MV-4-11 (cell line): ENCODE data around the gene ANXA8.

ENCODE experiments used
- DNase-seq: peaks from one replicate; lab custom pipeline; 2025; lab: John Stamatoyannopoulos, UW

ANXA8 gene

DNA sequence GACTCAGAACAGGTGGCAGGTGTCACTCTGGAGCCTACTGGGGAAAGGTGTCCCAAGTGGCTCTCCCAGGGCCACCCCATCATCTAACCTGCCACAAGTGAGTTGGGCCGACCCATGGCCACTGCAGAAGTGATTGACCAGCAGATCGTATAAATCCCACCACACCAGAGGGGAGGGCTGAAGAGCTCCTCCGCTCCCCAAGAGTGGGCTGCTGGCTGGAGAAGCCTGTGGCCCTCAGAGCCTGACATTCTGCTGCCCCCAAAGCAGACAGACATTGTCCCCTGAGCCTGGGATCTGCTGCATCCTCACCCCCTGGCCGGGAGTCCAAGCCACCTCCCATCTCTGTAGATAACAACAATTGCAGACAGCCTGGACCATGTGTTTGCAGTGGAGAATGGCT is 36.7 kb downstream of the ANXA8 start:
- no peak for DNase-seq

DNA sequence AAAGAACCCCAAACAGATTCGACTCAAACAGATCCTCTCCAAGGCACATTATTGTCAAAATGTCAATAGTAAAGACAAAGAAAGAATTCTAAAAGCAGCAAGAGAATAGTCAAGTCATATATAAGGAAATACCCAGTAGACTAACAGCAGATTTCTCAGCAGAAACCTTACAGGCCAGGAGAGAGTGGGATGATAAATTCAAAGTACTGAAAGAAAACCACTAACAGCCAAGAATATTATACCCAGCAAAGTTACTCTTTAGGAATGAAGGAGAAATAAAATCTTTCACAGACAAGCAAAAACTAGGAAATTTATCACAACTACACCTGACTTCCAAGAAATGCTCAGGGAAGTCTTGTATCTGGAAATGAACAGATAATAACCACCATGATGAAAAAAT is 38.2 kb downstream of the ANXA8 start:
- no peak for DNase-seq

DNA sequence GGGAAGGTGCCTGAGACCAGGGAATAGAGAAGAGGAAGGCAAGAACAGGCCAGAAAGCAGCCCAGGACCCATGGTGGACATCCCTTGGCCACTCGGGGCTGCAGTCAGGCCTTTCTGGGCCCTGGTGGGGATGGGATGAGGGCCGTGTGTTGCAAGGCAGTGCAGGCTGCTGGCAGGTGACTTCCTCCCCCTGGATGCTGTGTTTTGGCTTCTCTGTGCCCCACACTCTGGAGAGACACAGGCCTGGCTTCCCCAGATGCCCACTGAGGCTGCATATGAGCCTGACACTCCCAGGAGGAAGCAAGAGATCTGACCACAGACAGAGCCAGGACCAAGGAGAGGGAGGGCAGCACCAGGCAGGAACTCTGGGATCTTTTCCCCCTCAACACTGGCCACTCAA is 39.9 kb downstream of the ANXA8 start:
- DNase-seq: no peak

DNA sequence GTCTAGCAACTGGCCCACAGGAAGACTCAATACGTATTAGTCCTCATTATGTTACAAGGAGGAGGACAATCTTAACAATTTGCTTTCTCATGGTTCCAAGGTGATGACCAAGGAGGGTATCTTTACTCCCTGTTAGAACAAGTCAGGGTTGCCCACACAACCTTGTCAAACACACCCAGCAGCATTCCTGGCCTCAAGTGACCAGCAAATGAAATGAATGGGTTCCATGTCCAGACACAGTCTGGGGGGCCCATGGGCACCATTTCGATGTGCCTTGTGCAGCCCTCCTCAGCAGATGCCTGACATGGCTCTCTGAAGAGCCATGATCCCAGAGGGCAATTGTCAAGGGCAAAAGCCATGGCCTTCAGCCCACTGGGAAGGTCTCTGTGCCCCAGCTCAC is 40.8 kb downstream of the ANXA8 start:
- no peak for DNase-seq

DNA sequence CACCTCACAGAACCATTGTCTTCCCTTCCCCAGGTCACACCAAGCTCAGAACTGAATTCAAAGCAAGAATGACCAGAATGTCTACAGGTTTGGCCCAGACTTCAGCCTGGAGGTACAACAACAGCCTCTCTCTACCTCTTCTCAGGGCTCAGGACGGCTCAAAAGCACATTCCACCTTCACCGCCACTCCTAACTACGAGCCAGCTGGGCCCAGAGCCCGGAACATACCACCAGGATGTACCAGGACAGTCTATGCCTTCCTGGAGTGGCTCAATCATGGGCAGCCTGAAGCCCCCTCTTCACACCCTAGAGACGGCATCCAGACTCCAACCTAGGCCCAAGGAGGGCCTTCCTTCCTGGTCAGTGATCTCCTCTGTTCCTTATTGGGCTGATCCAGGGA is 41.6 kb downstream of the ANXA8 start:
- no peak for DNase-seq

DNA sequence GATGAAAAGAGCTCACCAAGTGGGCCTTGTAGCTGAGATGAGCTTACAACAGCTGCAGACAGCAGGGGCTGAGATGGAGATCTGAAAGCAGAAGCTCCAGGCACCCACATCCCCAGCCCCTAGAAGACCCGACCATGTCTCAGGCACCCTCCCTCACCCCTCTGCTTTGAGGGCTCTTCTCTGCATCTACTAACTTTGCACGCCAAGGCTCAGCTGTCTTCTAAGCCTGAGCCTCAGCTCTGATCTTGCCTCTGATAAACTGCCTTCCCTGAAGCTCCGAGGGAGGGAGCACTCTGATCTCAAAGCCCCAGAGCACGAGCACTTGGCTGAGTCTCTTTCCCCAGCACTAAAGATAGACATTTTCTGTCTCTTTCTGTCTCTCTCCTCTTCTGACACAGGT is 42.0 kb downstream of the ANXA8 start:
- no peak for DNase-seq

DNA sequence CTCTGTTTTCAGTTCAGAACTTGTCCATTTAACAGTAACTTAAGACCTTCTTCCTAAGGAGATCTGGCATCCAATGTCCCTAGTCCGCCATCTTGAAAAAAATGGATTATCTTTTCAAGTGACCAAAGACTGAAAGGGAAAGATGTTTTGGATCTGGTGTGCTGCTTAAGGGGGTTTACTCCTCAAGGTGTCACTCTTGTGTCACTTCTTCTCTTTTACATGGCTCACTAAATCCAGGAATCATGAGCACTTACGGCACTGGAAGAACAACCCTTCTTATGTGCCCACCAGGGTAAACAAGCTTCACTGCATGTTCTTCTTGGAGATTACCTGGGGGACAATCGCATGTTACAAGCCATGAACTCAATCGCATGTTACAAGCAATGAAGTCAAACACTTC is 43.7 kb downstream of the ANXA8 start:
- no peak for DNase-seq

DNA sequence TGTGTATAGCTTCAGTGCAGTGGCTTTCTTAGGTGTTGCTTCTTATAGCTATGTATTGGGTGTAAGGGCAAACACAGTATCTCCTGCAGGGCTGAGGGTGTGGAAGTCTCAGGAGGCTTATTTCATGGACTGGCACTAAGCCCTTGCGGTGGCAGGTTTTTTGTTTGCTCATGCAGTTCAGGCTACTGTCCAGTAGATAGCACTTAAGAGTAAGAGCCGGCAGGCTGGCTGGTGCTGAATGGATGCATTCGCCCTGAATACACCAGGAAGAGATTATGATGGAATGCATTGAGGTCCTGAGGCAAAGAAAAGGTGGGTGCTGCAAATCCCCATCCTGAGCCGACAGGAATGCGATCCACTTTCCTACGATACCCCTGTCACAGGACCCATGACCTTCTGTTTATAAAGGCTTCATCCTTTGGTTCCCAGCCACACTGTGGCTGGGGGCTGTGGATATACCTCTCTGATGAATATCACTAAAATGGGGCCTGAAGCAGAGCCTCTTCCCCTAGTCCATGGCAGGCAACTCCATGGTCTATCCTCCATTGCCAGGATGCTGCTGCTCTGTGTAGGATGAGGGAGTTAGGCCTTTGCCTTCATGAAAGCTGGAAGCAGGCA is 44.9 kb downstream of the ANXA8 start:
- DNase-seq: no peak

DNA sequence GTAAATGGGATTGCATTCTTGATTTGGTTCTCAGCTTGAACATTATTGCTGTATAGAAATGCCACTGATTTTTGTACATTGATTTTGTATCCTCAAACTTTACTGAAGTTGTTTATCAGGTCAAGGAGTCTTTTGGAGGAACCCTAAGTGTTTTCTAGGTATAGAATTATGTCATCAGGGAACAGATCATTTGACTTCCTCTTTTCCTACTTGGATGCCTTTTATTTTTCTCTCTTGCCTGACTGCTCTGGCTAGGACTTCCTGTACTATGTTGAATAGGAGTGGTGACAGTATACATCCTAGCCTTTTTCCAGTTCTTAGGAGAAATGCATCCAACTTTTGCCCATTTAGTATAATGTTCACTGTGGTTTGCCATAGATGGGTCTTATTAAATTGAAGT is 48.8 kb downstream of the ANXA8 start:
- DNase-seq: no peak

DNA sequence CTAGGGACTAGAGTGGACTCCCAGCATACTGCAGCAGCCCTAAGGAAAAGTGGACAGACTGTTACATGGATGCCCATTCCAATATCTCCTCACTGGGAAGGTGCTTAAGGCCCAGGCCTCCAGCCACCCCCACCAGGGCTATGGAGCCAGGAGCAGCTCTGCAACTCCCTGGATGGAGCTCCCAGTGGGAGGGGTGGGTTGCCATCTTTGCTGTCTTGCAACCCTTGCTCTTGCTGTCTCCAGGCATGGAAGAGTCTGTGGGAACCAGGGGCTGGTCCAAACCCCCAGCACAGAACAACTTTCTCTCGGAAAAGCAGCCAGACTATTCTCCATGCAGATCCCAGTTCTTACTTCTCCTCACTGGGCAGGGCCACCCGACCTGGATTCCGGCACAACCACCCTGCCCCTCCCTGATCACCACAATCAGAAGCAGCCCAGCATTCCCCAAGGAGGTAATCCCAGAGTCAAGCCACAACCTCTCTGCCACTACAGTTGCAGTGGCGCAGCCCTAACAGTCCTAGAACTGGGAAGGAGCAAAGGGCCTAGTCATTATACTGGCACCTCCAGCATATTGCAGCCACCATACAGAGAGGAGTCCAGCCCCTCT is 58.0 kb downstream of the ANXA8 start:
- DNase-seq: no peak

DNA sequence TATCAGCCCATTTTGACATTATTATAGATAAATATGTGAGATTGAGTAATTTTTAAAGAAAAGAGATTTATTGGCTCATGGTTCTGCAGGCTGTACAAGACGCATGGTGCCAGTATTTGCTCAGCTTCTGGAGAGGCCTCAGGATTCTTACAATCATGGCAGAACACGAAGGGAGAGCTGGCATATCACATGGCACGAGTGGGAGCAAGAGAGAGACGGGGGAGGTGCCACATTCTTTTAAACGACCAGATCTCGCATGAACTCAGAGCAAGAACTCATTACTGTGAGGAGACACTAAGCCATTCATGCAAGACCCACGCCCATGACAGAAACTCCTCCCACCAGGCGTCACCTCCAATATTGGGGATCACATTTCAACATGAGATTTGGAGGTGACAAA is 59.7 kb downstream of the ANXA8 start:
- no peak for DNase-seq

DNA sequence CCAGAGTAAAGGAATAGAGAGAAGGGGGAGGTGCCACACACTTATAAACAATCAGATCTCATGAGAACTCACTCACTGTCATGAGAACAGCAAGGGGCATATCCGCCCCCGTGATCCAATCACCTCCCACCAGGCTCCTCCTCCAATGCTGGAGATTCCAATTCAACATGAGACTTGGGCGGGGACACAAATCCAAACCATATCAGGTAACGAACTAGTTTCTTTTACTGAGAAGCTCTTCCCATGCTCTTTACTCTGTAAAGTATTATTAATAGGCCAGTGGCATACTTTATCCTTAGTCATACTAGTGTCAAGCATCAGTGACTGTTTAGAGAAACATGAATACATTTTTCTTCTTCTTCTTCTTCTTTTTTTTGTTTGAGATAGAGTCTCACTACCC is 60.4 kb downstream of the ANXA8 start:
- no peak for DNase-seq

DNA sequence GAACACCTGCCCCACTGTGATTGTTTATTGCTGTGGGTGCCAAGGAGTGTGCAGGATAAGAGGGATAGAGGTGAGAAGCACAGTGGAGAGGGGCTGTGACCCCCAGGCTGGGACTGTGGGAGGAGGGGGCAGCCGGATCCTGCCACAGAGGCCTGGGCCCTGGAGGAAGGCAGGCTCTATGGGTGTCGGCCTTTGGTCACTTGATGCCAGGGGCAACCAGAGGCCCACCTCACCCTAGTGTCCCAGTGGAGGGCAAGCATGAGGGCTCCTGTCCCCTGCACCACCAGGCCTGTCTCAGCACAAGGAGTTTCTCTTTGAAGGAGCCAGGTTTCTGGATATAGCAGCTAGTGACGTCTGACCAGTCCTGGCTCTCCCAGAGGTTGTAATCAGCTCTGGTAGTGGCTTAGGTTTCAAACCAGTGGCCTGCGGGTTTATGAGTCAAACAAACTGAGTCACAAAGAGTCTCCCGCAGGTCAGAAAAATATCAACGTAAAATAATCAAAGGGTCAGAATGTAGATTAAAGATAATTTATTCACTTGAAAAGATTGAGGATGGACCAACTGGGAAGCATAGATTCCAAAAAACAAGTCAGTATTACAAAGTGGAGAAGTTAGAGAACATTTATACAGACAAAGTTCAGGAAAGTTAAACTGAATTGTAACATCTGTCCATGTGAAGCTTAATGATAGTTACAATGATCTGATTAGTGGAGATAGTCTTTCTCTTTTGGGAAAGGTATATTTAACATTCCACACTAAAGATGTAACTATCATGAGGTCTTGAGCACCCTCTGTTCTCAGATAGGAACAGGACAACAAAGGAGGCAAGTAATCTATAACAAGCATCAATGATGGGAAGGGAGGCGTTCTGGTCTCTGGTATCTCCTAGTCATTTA is 62.6 kb downstream of the ANXA8 start:
- DNase-seq: no peak

DNA sequence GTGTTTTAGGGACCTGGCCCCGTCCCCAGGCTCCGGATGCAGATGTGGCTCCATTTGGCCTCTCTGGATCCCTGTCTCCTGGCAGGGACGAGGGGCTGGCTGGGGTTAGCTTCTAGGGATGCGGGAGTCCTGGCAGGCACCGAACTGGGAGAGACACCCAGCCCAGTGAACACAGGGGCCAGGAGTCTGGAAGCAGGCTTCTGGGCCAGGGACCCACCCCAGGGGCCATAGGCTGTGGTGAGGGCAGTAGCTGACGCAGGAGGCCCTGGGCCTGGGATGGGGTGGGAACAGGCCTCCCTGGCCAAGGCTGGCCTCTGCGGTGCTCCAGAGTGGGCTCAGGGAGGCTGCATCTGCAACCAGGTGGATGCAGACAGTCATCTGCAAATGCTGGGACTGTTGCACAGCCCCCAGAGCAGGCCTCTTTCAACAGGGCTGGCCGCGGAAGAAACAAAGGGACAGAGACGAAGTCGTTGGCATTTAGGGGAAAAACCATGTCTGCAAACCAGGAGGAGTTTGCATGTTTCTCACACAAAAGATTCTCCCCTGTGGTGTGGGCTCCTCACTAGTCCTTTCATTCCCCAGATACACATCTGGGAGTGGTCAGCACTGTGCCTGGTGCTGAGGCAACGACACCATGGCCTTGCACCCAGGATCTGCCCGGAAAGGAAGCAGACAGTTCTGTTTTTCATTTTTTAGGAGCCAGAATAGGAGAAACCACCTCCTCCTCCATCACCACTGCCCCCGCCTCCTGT is 63.4 kb downstream of the ANXA8 start:
- DNase-seq: no peak

DNA sequence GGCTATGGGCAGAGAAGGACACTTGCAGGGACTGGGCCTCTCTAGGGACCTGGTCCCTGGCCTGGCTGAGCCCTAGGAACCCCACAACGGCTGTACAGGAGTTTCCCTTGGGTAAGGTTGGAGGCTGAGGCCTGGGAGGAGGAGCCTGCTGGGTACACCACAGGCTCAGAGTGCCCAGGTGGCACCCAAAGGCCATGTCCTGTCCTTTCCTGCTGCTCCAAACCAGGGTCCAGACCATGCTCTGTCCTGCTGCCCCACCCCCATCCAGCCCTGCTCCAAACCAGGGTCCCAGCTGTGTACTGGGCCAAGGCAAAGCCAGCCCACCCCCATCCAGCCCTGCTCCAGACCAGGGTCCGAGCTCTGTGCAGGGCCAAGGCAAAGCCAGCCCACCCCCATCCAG is 64.5 kb downstream of the ANXA8 start:
- no peak for DNase-seq

DNA sequence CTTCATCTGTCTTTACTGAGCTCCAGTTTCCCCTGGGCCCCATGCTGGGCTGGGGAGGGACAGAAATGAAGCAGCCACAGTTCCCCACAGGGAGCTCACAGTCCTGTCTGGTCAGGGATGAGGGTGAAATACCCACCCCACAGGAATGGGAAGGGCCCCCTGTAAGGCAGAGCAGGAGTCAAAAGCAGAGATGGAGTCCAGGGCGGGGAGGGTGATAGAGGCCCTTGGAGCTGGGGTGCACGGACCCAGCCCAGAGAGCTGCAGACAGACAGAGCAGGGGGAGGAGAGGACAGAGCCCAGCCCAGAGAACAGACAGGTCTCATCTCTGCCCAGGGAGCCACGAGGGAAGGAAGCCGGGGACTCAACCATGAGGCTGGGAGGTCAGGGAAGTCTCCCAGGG is 64.9 kb downstream of the ANXA8 start:
- DNase-seq: no peak

DNA sequence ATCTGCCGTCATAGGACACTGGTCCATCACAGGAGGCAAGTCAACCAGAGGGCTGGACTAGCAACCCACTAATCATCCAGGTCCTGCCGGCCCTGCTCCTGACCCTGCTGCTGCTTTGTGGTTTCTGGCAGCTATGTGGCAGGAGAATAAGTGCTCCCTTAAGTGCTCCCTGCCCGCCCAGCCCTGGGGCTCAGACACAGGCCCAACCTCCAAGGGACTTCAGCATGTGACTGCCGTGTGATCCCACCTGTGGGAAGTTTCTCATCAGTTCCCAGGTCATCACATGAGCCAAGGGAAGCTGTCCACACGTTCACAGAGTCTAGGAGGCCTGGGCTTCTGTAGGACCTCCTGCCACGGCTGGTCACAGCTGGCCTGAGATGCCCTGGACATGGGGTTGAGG is 65.6 kb downstream of the ANXA8 start:
- no peak for DNase-seq
